ENCODE measurements around the gene GBX1. TPM values are rescaled to one million over a fixed set of nuclear protein-coding genes. Genes with fewer than 3 reads are reported as not detected.
A peak's percentile ranks its signal among the peaks of the same experiment; 100 is the strongest.

Gene GBX1
- total RNA-seq, 1 donor from 2014 or later: 2.4 TPM

- Mint-ChIP-seq H3K36me3 (ENCODE audit: low read depth) (peaks cover 6% of the 10 kb centered on the region), H3K9me3 (no peaks in the 10 kb centered on the region), H3K27ac (ENCODE audit: unreplicated experiment) (no peak overlapping the region), H3K27me3 (ENCODE audit: low read depth) (no peaks in the 10 kb centered on the region), H3K4me3 (peak overlapping the region; percentile 31), H3K4me1 (no peaks in the 10 kb centered on the region)
- TF ChIP-seq, protein P1, sequence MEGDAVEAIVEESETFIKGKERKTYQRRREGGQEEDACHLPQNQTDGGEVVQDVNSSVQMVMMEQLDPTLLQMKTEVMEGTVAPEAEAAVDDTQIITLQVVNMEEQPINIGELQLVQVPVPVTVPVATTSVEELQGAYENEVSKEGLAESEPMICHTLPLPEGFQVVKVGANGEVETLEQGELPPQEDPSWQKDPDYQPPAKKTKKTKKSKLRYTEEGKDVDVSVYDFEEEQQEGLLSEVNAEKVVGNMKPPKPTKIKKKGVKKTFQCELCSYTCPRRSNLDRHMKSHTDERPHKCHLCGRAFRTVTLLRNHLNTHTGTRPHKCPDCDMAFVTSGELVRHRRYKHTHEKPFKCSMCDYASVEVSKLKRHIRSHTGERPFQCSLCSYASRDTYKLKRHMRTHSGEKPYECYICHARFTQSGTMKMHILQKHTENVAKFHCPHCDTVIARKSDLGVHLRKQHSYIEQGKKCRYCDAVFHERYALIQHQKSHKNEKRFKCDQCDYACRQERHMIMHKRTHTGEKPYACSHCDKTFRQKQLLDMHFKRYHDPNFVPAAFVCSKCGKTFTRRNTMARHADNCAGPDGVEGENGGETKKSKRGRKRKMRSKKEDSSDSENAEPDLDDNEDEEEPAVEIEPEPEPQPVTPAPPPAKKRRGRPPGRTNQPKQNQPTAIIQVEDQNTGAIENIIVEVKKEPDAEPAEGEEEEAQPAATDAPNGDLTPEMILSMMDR (conservative IDR thresholded peaks at IDR 0.05): no peak
- DNase-seq (ENCODE audit: low read depth, low spot score): no peak
Observed at GRCh38 chr7:151133266-151133985, 34.1 kb downstream of the GBX1 start.

DNA sequence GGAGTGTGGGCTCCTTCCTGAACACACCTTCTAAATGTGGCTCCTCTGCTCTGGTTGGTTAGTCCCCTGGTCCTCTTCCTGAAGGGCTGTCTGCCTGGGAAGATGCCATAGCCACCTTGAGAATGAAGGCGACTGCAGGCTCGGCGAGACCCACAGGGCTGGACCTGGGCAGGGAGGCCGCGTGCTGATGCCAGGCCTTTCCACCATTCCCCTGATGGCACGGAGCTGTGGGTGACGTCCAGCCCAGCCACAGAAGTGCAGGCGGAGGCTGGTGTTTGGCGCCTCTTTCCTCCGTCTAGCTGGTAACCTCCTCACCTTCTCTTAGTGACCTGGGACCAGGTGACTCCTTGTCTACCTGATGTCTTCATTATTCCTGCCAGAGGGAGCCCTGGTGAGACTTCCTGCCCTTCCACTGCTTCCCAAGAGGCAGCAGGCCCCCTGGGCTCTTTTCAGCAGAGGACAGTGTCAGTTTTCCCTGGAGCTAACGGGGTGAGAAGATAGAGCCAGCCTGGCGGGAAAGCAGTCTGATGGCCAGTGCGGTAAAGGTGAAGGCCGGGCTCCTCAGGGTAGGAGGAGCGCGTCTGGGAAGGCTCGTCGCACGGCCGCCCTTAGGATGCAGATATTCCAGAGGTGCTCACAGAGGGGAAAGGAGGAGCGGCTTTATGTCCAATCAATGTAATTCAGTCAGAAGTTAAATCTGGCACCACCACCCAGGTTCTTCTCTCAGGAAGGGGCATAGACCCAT is 34.9 kb downstream of the GBX1 start:
- no peak overlapping the region for H3K4me3 Mint-ChIP-seq
- no peaks in the 10 kb centered on the region for H3K9me3 Mint-ChIP-seq
- TF ChIP-seq, protein P1 (conservative IDR thresholded peaks at IDR 0.05): no peak
- no peak overlapping the region for H3K27ac Mint-ChIP-seq (ENCODE audit: unreplicated experiment)
- H3K4me1 Mint-ChIP-seq: peaks cover 4% of the 10 kb centered on the region
- H3K36me3 Mint-ChIP-seq (ENCODE audit: low read depth): peaks cover 6% of the 10 kb centered on the region
- no peaks in the 10 kb centered on the region for H3K27me3 Mint-ChIP-seq (ENCODE audit: low read depth)
- no peak for DNase-seq (ENCODE audit: low read depth, low spot score)

GRCh38 chr7:151131592-151132293 is 35.8 kb downstream of the GBX1 start:
- H3K4me1 Mint-ChIP-seq: peaks cover 6% of the 10 kb centered on the region
- H3K4me3 Mint-ChIP-seq: no peak overlapping the region
- H3K27ac Mint-ChIP-seq (ENCODE audit: unreplicated experiment): no peak overlapping the region
- TF ChIP-seq, protein P1 (conservative IDR thresholded peaks at IDR 0.05): no peak
- no peaks in the 10 kb centered on the region for H3K27me3 Mint-ChIP-seq (ENCODE audit: low read depth)
- H3K9me3 Mint-ChIP-seq: no peaks in the 10 kb centered on the region
- peaks cover 6% of the 10 kb centered on the region for H3K36me3 Mint-ChIP-seq (ENCODE audit: low read depth)
- DNase-seq (ENCODE audit: low read depth, low spot score): no peak

- TF ChIP-seq, protein P1 (conservative IDR thresholded peaks at IDR 0.05): no peak
- Mint-ChIP-seq H3K9me3 (no peaks in the 10 kb centered on the region), H3K27ac (ENCODE audit: unreplicated experiment) (no peak overlapping the region), H3K36me3 (ENCODE audit: low read depth) (peaks cover 4% of the 10 kb centered on the region), H3K4me1 (peaks cover 6% of the 10 kb centered on the region), H3K4me3 (no peak overlapping the region), H3K27me3 (ENCODE audit: low read depth) (no peaks in the 10 kb centered on the region)
- no peak for DNase-seq (ENCODE audit: low read depth, low spot score)
Observed at GRCh38 chr7:151131224-151131591, 36.3 kb downstream of the GBX1 start.

DNA sequence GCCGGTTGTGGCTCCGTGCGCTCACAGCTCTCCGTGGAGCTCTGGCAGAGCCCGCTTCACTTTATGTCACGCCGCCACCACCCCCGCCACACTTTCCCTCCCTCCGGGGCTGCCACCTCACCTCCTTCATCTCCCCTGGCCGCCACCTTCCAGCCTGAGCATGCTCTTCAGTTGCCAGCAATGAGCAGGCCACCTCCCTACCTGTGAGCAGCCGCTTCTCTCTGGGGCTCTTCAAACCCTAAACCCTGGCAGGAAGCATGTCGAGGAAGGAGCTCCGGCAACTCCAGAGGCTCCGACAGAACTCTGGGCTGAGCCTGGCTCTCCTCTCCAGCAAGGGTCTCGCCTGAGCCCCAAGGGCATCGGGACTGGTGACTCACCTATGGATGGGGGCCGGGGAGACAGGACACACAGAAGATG is 36.7 kb downstream of the GBX1 start:
- Mint-ChIP-seq H3K9me3 (no peaks in the 10 kb centered on the region), H3K27ac (ENCODE audit: unreplicated experiment) (no peak overlapping the region), H3K36me3 (ENCODE audit: low read depth) (peaks cover 3% of the 10 kb centered on the region), H3K4me1 (peaks cover 6% of the 10 kb centered on the region), H3K27me3 (ENCODE audit: low read depth) (no peaks in the 10 kb centered on the region), H3K4me3 (no peak overlapping the region)
- TF ChIP-seq, protein P1 (conservative IDR thresholded peaks at IDR 0.05): no peak
- DNase-seq (ENCODE audit: low read depth, low spot score): no peak
